Stimulated activated CD4-positive, alpha-beta T cell treated with anti-CD3 and anti-CD28 coated beads, Interleukin-12 subunit alpha, Interleukin-12 subunit beta, amount 100 ng/mL, for 24 hours (primary cell): ENCODE data around the gene EVC.
"Not testable (repeated sequence)": the region's sequence is repeated elsewhere in the genome, so short reads cannot be mapped to it uniquely, and the experiment has no call there.

ENCODE experiments used
- DNase-seq, 2 experiments: peaks; one replicate each; pipeline ENCODE4 v3.0.0-alpha.2; 2020; ENCODE audit warnings: low read depth in 2 of 2

Gene EVC

DNA sequence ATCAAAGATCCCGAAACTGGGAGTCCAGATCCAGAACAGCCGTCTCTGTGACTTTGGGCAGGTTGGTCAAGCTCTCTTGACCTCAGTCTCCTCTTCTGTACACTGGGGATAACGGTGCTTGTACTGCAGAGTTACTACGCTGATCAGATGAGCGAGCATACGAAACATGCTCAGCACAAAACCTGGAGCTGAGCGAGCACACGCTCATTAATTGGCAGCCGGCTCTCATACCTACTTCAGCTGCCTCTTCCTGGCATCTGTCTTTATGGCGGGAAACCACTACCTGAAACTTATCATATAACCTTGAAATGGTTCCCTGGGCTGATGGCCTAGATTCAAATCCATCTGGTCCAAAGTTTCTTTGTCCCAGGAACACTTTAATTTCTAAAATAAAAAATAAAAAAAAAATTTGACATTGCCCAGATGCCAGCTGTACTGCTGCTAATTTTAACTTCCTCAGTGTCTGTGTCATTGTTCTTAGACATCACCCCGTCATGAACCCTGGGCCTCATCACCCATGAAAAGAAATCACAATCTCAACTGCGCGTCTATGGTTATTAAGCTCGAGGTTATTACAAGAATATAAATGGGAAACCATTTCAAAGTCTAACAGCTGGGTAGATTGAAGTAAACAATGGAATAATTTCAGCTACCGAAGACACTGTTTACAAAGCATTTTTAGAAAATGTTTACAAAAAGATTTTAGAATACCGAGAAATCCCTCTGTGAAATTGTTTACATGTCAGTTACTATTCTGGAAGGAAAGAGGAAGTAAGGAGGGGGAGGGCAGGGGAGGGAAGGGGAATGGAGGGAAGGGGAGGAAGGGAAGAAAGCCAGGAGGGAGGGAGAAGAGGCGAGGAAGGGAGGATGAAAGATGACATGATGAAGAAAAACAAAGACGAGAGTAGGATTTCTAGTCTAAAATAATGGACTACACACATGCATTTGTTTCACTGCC lies 132.9 kb downstream of the EVC start:
- no peak for DNase-seq

DNA sequence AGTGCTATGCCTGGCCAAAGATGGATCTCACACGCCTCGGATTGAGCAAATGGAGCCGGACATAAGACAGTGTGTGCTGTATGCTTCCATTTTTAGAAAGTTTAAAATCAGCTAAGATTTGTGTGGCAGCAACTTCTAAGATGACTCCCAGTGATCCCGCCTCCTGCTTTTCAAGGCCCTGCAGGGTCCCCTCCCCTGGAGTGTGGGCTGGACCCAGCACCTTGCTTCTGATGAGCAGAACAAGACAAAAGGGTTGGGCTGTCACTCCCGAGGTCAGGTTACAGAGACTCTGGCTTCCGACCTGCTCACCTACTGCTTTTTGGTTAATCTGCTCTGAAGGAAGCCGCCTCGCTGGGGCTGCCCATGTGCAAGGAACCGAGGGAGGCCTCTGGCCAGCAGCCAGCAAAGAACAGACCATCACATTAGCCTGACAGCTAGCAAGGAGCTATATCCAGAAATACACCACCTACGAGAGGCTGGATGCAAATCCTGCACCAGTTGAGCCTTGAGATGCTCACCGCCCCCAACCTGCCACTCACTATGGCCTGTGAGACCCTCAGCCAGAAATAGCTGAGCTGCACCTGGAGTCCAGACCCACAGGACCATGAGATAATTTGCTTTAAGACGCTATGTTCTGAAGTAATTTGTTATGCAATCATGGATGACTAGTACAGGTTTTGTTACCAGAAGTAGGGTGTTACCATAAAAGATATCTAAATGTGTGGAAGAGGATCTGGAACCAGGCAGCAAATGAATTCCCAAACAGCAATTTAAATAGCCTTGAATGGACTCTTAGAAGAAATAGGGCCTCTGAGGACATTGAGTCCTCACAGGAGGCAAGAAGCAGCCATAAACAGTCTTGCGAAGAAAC lies 134.3 kb downstream of the EVC start:
- no peak for DNase-seq

DNA sequence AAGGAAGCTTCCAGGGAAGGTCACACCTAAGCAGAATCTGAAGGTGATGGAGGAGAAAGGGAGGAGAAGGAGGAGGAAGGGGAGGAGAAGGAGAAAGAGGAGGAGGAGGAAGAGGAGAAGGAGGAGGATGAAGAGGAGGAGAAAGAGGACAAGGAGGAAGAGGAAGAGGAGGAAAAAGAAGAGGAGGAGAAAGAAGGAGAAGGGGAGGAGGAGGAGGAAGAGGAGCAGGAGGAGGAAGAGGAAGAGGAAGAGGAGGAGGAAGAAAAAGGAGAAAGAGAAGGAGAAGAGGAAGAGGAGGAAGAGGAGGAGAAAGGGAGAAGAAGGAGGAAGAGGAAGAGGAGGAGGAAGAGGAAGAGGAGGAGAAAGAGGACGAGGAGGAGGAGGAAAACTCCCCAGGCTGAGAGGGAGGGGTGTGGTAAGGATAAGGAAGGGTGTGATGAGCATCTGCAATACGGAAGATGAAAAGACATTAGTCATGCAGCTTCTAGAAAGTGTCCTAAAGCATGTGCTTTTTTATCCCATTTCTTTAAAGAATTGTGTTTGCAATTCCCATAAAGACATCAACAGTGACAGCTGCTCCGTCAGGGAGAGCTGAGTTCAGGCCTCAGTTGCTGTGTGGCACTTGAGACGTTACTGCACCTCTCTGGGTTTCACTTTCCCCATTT lies 140.8 kb downstream of the EVC start:
- no peak for DNase-seq

DNA sequence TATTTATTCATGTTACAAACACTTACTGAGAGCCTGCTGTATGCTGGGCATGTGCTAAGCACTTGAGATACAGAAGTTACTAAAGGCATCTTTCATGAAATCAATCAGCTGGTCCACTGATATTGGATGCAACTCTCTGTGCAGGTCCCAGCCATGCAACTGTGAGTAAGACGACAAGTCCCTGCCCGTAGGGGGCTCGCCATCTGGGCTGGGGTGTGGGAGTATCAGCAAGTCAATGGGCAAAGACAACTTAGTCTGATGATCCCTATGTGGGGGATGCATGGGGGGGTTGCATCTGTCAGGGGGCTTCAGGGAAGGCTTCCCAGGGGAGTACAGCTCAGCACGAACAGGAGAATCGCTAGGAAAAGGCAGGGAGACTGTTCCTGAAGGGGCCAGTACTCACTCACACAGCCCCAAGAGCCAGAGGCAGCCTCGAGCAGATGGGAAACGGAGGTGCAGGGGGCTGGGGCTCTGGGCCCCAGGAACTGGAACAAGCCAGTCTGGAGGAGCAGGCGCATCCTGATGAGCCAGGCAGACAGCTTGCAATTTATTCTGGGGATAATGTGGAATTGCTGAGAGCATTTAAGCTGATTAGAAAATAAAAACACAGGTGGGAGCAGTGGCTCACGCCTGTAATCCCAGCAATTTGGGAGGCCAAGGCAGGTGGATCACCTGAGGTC lies 141.7 kb downstream of the EVC start:
- DNase-seq = no peak

DNA sequence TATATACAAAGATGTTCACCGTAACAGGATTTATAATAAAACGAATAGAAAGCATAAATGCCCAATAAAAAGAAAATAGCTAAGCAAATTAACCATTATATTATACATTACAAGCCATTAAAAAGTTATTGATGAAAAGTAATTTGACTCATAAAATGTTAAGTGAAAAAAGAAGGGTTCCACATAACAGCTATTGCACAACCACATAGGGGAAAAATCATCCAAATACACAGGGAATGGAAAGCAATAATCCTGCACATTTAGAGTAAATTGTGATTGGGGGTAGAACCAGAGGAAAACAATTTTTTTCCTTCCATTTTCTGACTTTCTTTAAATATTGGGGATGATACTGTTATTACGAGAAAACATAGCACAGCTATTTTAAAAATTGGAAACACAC lies 143.9 kb downstream of the EVC start:
- DNase-seq = no peak

DNA sequence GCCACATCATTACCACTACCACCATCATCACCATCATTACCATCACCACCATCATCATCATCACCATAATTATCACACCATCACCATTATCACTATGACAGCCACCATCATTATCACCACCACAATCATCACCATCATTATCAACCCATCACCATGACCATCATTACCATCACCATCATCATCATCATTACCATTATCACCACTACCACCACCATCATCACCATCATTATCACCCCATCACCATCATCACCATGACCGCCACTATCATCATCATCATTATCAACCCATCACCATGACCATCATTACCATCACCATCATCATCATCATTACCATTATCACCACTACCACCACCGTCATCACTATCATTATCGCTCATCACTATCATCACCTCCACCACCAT lies 145.4 kb downstream of the EVC start:
- not testable (repeated sequence) for DNase-seq

DNA sequence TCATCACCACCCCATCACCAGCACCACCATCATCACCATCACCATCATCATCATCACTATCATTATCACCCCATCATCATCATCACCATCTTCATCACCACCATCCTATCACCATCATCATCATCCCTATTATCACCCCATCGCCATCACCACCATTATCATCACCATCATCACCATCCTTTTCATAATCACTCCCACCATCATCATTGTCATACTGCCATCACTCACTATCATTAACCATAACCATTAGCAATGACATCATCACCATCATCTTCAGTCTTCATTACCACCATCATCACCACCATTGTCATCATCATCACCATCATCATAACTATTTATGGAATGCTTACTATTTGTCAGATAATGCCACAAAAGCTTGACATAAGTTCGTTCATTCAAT lies 146.2 kb downstream of the EVC start:
- DNase-seq = no peak

DNA sequence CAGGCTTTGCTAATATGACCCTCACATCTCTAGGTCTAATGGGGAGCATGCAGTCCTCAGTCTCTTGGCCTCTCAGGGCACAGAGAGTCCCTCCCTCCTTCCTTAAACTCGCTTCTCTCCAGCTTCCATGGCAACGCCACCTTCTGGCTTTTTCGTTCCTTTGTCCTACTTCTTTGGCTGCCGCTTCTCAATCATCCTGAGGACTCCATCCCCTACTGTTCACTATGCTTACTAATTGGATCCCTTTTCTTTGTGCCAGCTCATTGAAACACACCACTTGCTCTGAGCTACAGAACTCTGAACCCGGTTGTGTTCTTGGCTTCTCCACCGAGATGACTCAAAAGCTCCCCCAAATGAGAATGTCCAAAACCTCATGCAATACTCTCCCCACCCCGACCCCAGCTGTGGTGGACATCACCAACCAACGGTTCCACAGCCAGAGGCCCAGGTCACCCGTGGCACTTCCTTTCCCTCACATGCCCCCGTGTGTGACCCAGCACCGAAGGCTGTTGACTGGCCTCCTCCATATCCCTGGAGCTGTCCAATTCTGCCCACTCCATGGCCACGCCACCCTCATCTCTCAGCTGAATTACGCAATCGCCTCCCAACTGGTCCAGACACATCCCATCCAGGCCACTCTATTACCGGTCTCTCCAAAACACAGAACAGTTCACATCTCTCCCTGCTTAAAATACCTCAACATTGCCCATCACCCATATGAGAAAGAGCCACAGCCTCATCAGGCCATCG lies 147.2 kb downstream of the EVC start:
- no peak for DNase-seq

DNA sequence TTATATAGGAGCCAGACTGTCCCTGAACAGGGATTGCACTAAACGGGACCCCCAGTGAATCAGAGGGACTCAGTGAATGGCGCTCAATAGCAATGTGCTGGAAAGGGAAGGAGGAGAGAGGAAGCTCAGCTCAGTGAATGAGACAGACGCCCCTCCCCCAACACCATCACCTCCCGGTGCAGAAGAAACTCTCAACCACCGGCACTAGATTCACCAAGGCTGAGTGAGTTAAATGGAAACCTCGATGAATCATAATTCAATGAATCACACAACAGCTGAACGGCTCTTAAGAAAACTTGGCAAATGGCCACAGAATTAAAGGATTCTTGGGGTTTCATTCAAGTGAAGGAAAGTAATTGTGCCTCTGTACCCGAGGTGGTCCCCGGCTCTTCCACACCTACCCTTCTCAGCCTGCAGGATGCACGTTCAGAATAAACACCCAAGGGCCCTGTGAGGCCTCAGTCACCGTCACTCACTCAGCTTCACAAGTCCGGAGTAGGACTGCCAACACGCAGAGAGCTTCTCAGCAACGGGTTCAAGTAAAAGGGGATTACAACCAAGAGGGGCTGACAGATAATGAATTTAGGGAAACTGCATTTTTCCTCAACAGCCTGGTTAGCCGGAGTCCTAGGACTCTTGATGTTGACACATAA lies 152.6 kb downstream of the EVC start:
- peak; percentile 8 to 55 for DNase-seq
